Measurements from ENCODE around the gene COLEC11.
"Not testable (repeated sequence)": the region's sequence is repeated elsewhere in the genome, so short reads cannot be mapped to it uniquely, and the experiment has no call there.

COLEC11 gene

GRCh38 chr2:3655871-3656761 lies 61.2 kb downstream of the COLEC11 start:
- no peak for DNase-seq

- DNase-seq, result no peak
Observed at GRCh38 chr2:3656762-3657721, 62.1 kb downstream of the COLEC11 start.

GRCh38 chr2:3657881-3658280 lies 63.0 kb downstream of the COLEC11 start, which contains the start of gene ALLC:
TSS of gene ALLC (plus strand) at chr2:3658200. CDS start at chr2:3671158, 12,958 bp downstream.
- DNase-seq, result no peak

- DNase-seq, result no peak
Observed at GRCh38 chr2:3659447-3660432, 64.8 kb downstream of the COLEC11 start.

- DNase-seq, result not testable (repeated sequence)
Observed at GRCh38 chr2:3660640-3661039, 65.7 kb downstream of the COLEC11 start.

GRCh38 chr2:3661149-3661660 lies 66.3 kb downstream of the COLEC11 start:
- DNase-seq, result no peak

- no peak for DNase-seq
Observed at GRCh38 chr2:3662239-3662638, 67.3 kb downstream of the COLEC11 start.

GRCh38 chr2:3664118-3664517 lies 69.2 kb downstream of the COLEC11 start:
- no peak for DNase-seq

- DNase-seq, result no peak
Observed at GRCh38 chr2:3664925-3665324, 70.0 kb downstream of the COLEC11 start.

GRCh38 chr2:3665886-3666612 lies 71.1 kb downstream of the COLEC11 start:
- no peak for DNase-seq

- DNase-seq, result no peak
Observed at GRCh38 chr2:3666613-3666975, 71.7 kb downstream of the COLEC11 start.

- DNase-seq, result peak; percentile 4
Observed at GRCh38 chr2:3667151-3667631, 72.3 kb downstream of the COLEC11 start.

GRCh38 chr2:3669656-3670055 lies 74.7 kb downstream of the COLEC11 start:
- no peak for DNase-seq

GRCh38 chr2:3670376-3670775 lies 75.5 kb downstream of the COLEC11 start:
- no peak for DNase-seq

- no peak for DNase-seq
Observed at GRCh38 chr2:3670941-3671340, 76.0 kb downstream of the COLEC11 start.

- DNase-seq, result no peak
Observed at GRCh38 chr2:3672861-3673678, 78.2 kb downstream of the COLEC11 start.

- no peak for DNase-seq
Observed at GRCh38 chr2:3674066-3674845, 79.3 kb downstream of the COLEC11 start.

- DNase-seq, result no peak
Observed at GRCh38 chr2:3675687-3676086, 80.8 kb downstream of the COLEC11 start.

- DNase-seq, result no peak
Observed at GRCh38 chr2:3677436-3677835, 82.5 kb downstream of the COLEC11 start.

All from NCI-H2029 treated with DMSO at 0.1 percent for 48 hours (cell line).